Measurements from ENCODE around the gene CDH1.

DNA sequence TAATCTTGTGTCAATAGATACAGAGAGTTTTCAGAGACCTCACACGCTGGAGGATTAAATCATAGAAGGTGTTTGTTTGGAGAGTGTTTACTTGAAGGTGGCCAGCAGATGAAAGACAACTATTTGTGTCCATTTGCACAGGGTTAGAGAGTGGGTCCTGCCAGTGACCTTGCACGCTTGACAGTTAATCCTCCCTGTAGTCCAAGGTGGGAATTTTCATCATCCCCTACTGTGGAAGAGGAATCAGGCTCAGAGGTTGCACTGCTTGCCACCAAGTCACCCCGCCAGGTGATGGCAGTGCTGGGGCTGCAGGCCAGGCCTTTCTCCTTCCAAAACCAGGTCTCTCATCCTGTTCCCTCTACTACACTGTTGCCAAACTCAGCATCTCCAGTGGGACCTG lies 12.3 kb downstream of the CDH1 start:
- TF ChIP-seq, protein P1, sequence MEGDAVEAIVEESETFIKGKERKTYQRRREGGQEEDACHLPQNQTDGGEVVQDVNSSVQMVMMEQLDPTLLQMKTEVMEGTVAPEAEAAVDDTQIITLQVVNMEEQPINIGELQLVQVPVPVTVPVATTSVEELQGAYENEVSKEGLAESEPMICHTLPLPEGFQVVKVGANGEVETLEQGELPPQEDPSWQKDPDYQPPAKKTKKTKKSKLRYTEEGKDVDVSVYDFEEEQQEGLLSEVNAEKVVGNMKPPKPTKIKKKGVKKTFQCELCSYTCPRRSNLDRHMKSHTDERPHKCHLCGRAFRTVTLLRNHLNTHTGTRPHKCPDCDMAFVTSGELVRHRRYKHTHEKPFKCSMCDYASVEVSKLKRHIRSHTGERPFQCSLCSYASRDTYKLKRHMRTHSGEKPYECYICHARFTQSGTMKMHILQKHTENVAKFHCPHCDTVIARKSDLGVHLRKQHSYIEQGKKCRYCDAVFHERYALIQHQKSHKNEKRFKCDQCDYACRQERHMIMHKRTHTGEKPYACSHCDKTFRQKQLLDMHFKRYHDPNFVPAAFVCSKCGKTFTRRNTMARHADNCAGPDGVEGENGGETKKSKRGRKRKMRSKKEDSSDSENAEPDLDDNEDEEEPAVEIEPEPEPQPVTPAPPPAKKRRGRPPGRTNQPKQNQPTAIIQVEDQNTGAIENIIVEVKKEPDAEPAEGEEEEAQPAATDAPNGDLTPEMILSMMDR (IDR thresholded peaks at IDR 0.05) = no peak
- TF ChIP-seq POLR2A (IDR thresholded peaks at IDR 0.05) = no peak
